DOHH2 (cell line): ENCODE data around the gene DUSP3.

Experiments used
- H3F3A ChIP-seq: fragments of 200-600 bp; sonication (generic), shearing (Covaris generic); 2 replicates; pipeline ENCODE4 v1.6.0; 2016; ENCODE audit warnings: antibody characterized with exemption, mild to moderate bottlenecking; ENCODE audit not compliant: control insufficient read depth, insufficient read depth
- H3K27ac ChIP-seq: fragments of 200-600 bp; sonication (generic); 2 replicates; pipeline ENCODE4 v1.5.1; 2014; ENCODE audit warnings: low read depth, mild to moderate bottlenecking, low read length, moderate library complexity
- H3K27me3 ChIP-seq: fragments of 200-600 bp; sonication (generic); 2 replicates; pipeline ENCODE4 v1.6.1; 2014; ENCODE audit warnings: mild to moderate bottlenecking, low read length, mixed read lengths; ENCODE audit not compliant: control insufficient read depth
- H3K36me3 ChIP-seq: fragments of 200-600 bp; sonication (generic); 2 replicates; pipeline ENCODE4 v1.6.1; 2014; ENCODE audit warnings: mild to moderate bottlenecking, low read length, moderate library complexity, mixed read lengths; ENCODE audit not compliant: control insufficient read depth
- H3K4me1 ChIP-seq: fragments of 200-600 bp; sonication (generic); 2 replicates; pipeline ENCODE4 v1.6.1; 2014; ENCODE audit warnings: mild to moderate bottlenecking, low read length, mixed read lengths; ENCODE audit not compliant: control insufficient read depth
- H3K4me2 ChIP-seq: fragments of 200-600 bp; sonication (generic); 2 replicates; pipeline ENCODE4 v1.6.0; 2014; ENCODE audit warnings: mild to moderate bottlenecking, low read length, moderate library complexity
- H3K4me3 ChIP-seq: fragments of 200-600 bp; sonication (generic); 2 replicates; pipeline ENCODE4 v1.5.1; 2014; ENCODE audit warnings: mild to moderate bottlenecking, low read length, mixed read lengths
- H3K79me2 ChIP-seq: fragments of 200-600 bp; sonication (generic); 2 replicates; pipeline ENCODE4 v1.6.1; 2014; ENCODE audit warnings: mild to moderate bottlenecking, low read length, mixed read lengths; ENCODE audit not compliant: control insufficient read depth
- H3K9me2 ChIP-seq: fragments of 200-600 bp; sonication (generic); replicated peaks from 2 replicates; pipeline ENCODE4 v1.6.1; 2014; ENCODE audit warnings: mild to moderate bottlenecking, low read length, mixed read lengths; ENCODE audit not compliant: control insufficient read depth
- H3K9me3 ChIP-seq: fragments of 200-600 bp; sonication (generic); 2 replicates; pipeline ENCODE4 v1.6.1; 2014; ENCODE audit warnings: antibody characterized with exemption, low read length, mixed read lengths; ENCODE audit not compliant: control insufficient read depth, insufficient read depth
- H4K20me1 ChIP-seq: fragments of 200-600 bp; sonication (generic); 2 replicates; pipeline ENCODE4 v1.6.0; 2014; ENCODE audit warnings: low read depth, mild to moderate bottlenecking, antibody characterized with exemption, low read length, moderate library complexity; ENCODE audit not compliant: control insufficient read depth, insufficient read depth
- EZH2phosphoT487 ChIP-seq: fragments of 200-600 bp; sonication (generic); IDR thresholded peaks from 2 replicates; pipeline ENCODE4 v1.6.1; 2017; ENCODE audit warnings: borderline replicate concordance, mild to moderate bottlenecking, antibody characterized with exemption, low read length, moderate library complexity, mixed read lengths
- TF ChIP-seq, protein P1 (sequence below): fragments of 200-600 bp; sonication (generic); IDR thresholded peaks from one replicate; pipeline ENCODE4 v1.5.1; 2014; ENCODE audit warnings: antibody characterized with exemption, mild to moderate bottlenecking, low read depth, low read length; ENCODE audit not compliant: poor library complexity, severe bottlenecking

The DUSP3 gene

DNA sequence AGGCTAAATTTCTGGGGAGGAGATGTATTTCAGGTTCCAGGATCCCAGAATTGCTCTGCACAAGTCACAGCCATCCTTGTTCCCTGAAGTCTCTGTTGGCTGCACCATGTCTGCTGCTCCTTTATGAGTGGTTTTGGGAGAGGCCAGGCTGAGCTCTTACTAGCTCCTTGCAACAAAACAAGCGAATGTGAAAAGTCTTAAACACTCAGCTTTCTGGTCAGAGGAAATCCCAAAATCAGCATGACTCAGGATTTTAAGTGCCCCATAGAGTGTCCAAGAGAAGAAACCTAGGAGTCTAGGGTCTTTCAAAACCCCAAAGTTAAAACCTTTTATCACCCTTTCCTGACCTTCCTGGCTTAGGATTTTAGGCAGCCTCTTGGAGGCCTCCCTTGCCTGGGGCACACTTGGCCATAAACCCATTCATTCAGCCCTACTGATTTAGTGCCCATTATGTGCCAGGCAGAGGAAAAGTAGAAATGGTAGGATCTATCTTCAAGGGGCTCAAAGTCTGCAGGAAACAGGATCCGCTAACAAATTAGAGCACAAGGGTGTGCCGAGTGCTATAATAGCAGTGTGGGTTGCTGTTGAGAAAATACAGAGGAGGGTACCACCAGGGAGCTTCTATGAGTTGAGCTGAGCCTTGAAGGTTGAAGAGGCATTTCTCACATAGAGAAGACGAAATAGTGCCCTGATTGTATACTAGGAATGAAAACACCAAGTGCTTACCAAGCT lies 57.1 kb downstream of the DUSP3 start:
- Histone ChIP-seq H3K27ac (no peak overlapping the region), H3K4me2 (peak overlapping the region; percentile 58)
- TF ChIP-seq, protein P1, sequence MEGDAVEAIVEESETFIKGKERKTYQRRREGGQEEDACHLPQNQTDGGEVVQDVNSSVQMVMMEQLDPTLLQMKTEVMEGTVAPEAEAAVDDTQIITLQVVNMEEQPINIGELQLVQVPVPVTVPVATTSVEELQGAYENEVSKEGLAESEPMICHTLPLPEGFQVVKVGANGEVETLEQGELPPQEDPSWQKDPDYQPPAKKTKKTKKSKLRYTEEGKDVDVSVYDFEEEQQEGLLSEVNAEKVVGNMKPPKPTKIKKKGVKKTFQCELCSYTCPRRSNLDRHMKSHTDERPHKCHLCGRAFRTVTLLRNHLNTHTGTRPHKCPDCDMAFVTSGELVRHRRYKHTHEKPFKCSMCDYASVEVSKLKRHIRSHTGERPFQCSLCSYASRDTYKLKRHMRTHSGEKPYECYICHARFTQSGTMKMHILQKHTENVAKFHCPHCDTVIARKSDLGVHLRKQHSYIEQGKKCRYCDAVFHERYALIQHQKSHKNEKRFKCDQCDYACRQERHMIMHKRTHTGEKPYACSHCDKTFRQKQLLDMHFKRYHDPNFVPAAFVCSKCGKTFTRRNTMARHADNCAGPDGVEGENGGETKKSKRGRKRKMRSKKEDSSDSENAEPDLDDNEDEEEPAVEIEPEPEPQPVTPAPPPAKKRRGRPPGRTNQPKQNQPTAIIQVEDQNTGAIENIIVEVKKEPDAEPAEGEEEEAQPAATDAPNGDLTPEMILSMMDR: no peak
- no peak for TF ChIP-seq EZH2phosphoT487

DNA sequence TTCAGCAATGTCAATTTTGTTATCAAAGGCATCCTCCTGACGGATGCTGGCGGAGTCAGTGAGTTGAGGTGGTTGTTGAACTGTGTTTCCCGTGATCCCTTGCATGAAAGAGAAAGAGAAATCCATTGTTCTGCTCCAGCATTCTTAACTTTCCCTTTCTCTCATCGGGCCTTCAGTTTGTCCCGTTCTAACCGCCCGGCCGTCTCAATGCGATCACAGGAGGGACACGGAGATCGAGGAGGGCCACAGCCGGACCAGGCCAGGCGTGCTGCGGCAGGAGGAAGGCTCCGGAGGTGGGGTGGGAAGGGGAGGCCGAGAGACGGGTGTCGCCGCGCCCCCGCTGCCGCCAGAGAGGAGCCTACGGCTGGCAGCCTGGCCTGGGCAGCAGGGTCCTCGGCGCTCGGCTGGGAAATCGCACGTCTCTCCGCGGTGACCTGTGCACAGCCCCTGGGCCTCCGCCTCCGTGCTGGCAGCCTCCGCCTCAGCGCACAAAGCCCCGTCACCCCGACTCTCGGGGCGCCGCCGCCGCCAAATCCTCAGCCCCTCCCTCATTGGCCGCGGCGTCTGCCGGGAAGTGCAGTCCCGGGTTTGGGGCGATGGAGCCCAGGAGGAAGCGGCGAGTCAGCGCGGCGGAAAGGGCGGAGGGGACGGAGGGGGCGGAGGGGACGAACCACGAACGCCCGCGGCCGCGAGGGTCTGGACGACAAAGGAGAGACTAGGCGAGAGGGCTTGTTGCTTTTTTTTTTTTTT lies 58.3 kb downstream of the DUSP3 start:
- Histone ChIP-seq H3K27ac (no peak overlapping the region), H3K9me2 (no peaks in the 10 kb centered on the region), H3K4me2 (peak overlapping the region; percentile 58), H3K79me2 (no peaks in the 10 kb centered on the region), H3F3A (no peaks in the 10 kb centered on the region), H3K36me3 (no peaks in the 10 kb centered on the region), H3K4me3 (peak overlapping the region; percentile 58), H3K4me1 (peaks cover 6% of the 10 kb centered on the region), H3K9me3 (no peaks in the 10 kb centered on the region), H4K20me1 (no peaks in the 10 kb centered on the region), H3K27me3 (peaks cover 23% of the 10 kb centered on the region)
- TF ChIP-seq EZH2phosphoT487: no peak
- TF ChIP-seq, protein P1: no peak

More for the DNA sequence above, 57.1 kb downstream of the DUSP3 start:
- H3K79me2 ChIP-seq: no peaks in the 10 kb centered on the region
- no peaks in the 10 kb centered on the region for H3K36me3 ChIP-seq
- no peaks in the 10 kb centered on the region for H3K9me2 ChIP-seq
- H3K4me3 ChIP-seq: peak overlapping the region; percentile 58
- H3F3A ChIP-seq: no peaks in the 10 kb centered on the region
- H3K27me3 ChIP-seq: peaks cover 23% of the 10 kb centered on the region
- H3K4me1 ChIP-seq: peaks cover 6% of the 10 kb centered on the region
- no peaks in the 10 kb centered on the region for H4K20me1 ChIP-seq
- H3K9me3 ChIP-seq: no peaks in the 10 kb centered on the region

GRCh38 chr17:43719578-43719977 lies 59.2 kb downstream of the DUSP3 start:
- Histone ChIP-seq H3K4me1 (peaks cover 6% of the 10 kb centered on the region), H3K79me2 (no peaks in the 10 kb centered on the region), H3K36me3 (no peaks in the 10 kb centered on the region), H3K4me2 (no peak overlapping the region), H3K9me3 (no peaks in the 10 kb centered on the region), H3K27me3 (peaks cover 25% of the 10 kb centered on the region), H3K27ac (no peak overlapping the region), H3F3A (no peaks in the 10 kb centered on the region), H3K9me2 (no peaks in the 10 kb centered on the region), H4K20me1 (no peaks in the 10 kb centered on the region), H3K4me3 (no peak overlapping the region)
- TF ChIP-seq EZH2phosphoT487: no peak
- TF ChIP-seq, protein P1: no peak
